ENCODE data around the gene SLC4A3.

GRCh38 chr2:219663116-219663762 is 35.8 kb downstream of the SLC4A3 start:
- no peak for TF ChIP-seq FOXK2 (IDR thresholded peaks at IDR 0.05)
- no peak for TF ChIP-seq FOXA1 (IDR thresholded peaks at IDR 0.05)
- no peak for TF ChIP-seq ZNF384 (IDR thresholded peaks at IDR 0.05)
- TF ChIP-seq FOXM1 (IDR thresholded peaks at IDR 0.05; ENCODE audit: borderline replicate concordance): no peak
- no peak for TF ChIP-seq SP1 (IDR thresholded peaks at IDR 0.05)
- TF ChIP-seq L3MBTL2 (conservative IDR thresholded peaks at IDR 0.05): no peak
- TF ChIP-seq SUZ12 (IDR thresholded peaks at IDR 0.05): no peak
- no peak for TF ChIP-seq ARNT (IDR thresholded peaks at IDR 0.05)
- TF ChIP-seq CTBP1 (IDR thresholded peaks at IDR 0.05; ENCODE audit: borderline replicate concordance): no peak
- no peak for TF ChIP-seq NFRKB (IDR thresholded peaks at IDR 0.05)
- no peak for TF ChIP-seq BHLHE40 (IDR thresholded peaks at IDR 0.05; ENCODE audit: borderline replicate concordance)
- no peak for TF ChIP-seq PKNOX1 (IDR thresholded peaks at IDR 0.05)

Measured in HEK293T (cell line).